ENCODE measurements around the gene RAB39B.

The RAB39B gene

GRCh38 chrX:155213731-155214130, 50.6 kb downstream of the RAB39B start:
- peaks cover 22 to 32% of the 10 kb centered on the region in 2 experiments for H3K4me1 ChIP-seq (ENCODE audit: control insufficient read depth in 1 of 2, insufficient read depth in 1 of 2, low read depth in 1 of 2, low read length in 1 of 2)
- H3K27ac ChIP-seq = no peak overlapping the region
- TF ChIP-seq CTCF (IDR thresholded peaks at IDR 0.05) = no peak
- H3K4me3 ChIP-seq (ENCODE audit: low read depth in 1 of 2, low read length in 1 of 2) = no peak overlapping the region
- H3K27me3 ChIP-seq = no peaks in the 10 kb centered on the region
- H3K9me3 ChIP-seq = no peaks in the 10 kb centered on the region
- no peaks in the 10 kb centered on the region for H3K36me3 ChIP-seq

GRCh38 chrX:155211208-155211607, 53.1 kb downstream of the RAB39B start:
- Histone ChIP-seq H3K9me3 (no peaks in the 10 kb centered on the region), H3K27me3 (no peaks in the 10 kb centered on the region), H3K4me1 (ENCODE audit: control insufficient read depth in 1 of 2, insufficient read depth in 1 of 2, low read depth in 1 of 2, low read length in 1 of 2) (peaks cover 5 to 12% of the 10 kb centered on the region in 2 experiments), H3K27ac (no peak overlapping the region), H3K36me3 (no peaks in the 10 kb centered on the region), H3K4me3 (ENCODE audit: low read depth in 1 of 2, low read length in 1 of 2) (no peak overlapping the region)
- TF ChIP-seq CTCF (IDR thresholded peaks at IDR 0.05) = no peak
